DMS53 (cell line): ENCODE data around the gene USP8.
"Not testable (repeated sequence)": the region's sequence is repeated elsewhere in the genome, so short reads cannot be mapped to it uniquely, and the experiment has no call there.

Experiments
- DNase-seq: peaks from one replicate; lab custom pipeline; 2025; lab: John Stamatoyannopoulos, UW

USP8 gene

GRCh38 chr15:50440932-50441331 lies 16.7 kb downstream of the USP8 start:
- DNase-seq: no peak

GRCh38 chr15:50452927-50453326 lies 28.7 kb downstream of the USP8 start:
- DNase-seq: peak; percentile 1

GRCh38 chr15:50458348-50459112 lies 34.3 kb downstream of the USP8 start:
- DNase-seq: no peak

GRCh38 chr15:50463423-50464358 lies 39.5 kb downstream of the USP8 start:
- no peak for DNase-seq

- DNase-seq: no peak
Measured at GRCh38 chr15:50471072-50471471, 46.9 kb downstream of the USP8 start.

GRCh38 chr15:50476143-50476542 lies 51.9 kb downstream of the USP8 start:
- no peak for DNase-seq

- DNase-seq: no peak
Measured at GRCh38 chr15:50484781-50485180, 60.6 kb downstream of the USP8 start.

GRCh38 chr15:50485389-50485788 lies 61.2 kb downstream of the USP8 start:
- no peak for DNase-seq

GRCh38 chr15:50487287-50487686 lies 63.1 kb downstream of the USP8 start:
- DNase-seq: no peak

GRCh38 chr15:50493625-50494024 lies 69.4 kb downstream of the USP8 start:
- DNase-seq: no peak

- not testable (repeated sequence) for DNase-seq
Measured at GRCh38 chr15:50494547-50494946, 70.3 kb downstream of the USP8 start.

- DNase-seq: no peak
Measured at GRCh38 chr15:50496692-50497091, 72.5 kb downstream of the USP8 start.

GRCh38 chr15:50500352-50500751 lies 76.1 kb downstream of the USP8 start:
- DNase-seq: no peak

GRCh38 chr15:50501815-50502214 lies 77.6 kb downstream of the USP8 start:
- no peak for DNase-seq

GRCh38 chr15:50503144-50503543 lies 78.9 kb downstream of the USP8 start:
- DNase-seq: no peak

GRCh38 chr15:50505656-50506055 lies 81.5 kb downstream of the USP8 start:
- not testable (repeated sequence) for DNase-seq

GRCh38 chr15:50506121-50506520 lies 81.9 kb downstream of the USP8 start:
- no peak for DNase-seq

GRCh38 chr15:50513001-50513400 lies 88.8 kb downstream of the USP8 start:
- no peak for DNase-seq

GRCh38 chr15:50519740-50520425 lies 95.7 kb downstream of the USP8 start:
- no peak for DNase-seq

GRCh38 chr15:50523851-50524251 lies 99.6 kb downstream of the USP8 start:
- no peak for DNase-seq

GRCh38 chr15:50531163-50531562 lies 107.0 kb downstream of the USP8 start:
- DNase-seq: no peak

- DNase-seq: no peak
Measured at GRCh38 chr15:50531766-50532165, 107.6 kb downstream of the USP8 start.

GRCh38 chr15:50542887-50543210 lies 118.6 kb downstream of the USP8 start:
- DNase-seq: no peak
